Mesenchymal stem cell (in vitro differentiated cells and primary cell): Measurements from ENCODE around the gene CEP63.

ENCODE experiments used
- DNase-seq: peaks from one replicate; pipeline ENCODE4 v3.0.0-alpha.2; 2013
- H2AFZ ChIP-seq: one replicate; pipeline ENCODE4 v1.6.1; 2013; ENCODE audit warnings: low read depth, mild to moderate bottlenecking, control low read depth, inconsistent platforms, low read length, moderate library complexity
- H2AK5ac ChIP-seq: 2 replicates; pipeline ENCODE4 v1.6.1; 2013; ENCODE audit warnings: low read length, moderate library complexity, mild to moderate bottlenecking, inconsistent platforms; ENCODE audit not compliant: severe bottlenecking
- H2BK120ac ChIP-seq: one replicate; pipeline ENCODE4 v1.6.1; 2013; ENCODE audit warnings: low read depth, mild to moderate bottlenecking, inconsistent platforms, low read length, moderate library complexity
- H2BK12ac ChIP-seq, 2 experiments: one replicate each; pipeline ENCODE4 v1.6.1; 2013; ENCODE audit warnings: inconsistent platforms in 2 of 2, low read length in 2 of 2, mild to moderate bottlenecking in 2 of 2, moderate library complexity in 2 of 2, control low read depth in 1 of 2
- H2BK15ac ChIP-seq: one replicate; pipeline ENCODE4 v1.6.1; 2013; ENCODE audit warnings: mild to moderate bottlenecking, low read depth, inconsistent platforms; ENCODE audit not compliant: poor library complexity, severe bottlenecking
- H2BK5ac ChIP-seq: 2 replicates; pipeline ENCODE4 v1.6.1; 2013; ENCODE audit warnings: low read depth, mild to moderate bottlenecking, low read length, control low read depth, inconsistent platforms; ENCODE audit not compliant: poor library complexity, severe bottlenecking
- H3K14ac ChIP-seq, 2 experiments: one replicate each; pipeline ENCODE4 v1.6.1; 2013; ENCODE audit warnings: inconsistent platforms in 2 of 2, low read length in 2 of 2, control low read depth in 1 of 2, mild to moderate bottlenecking in 1 of 2, moderate library complexity in 1 of 2
- H3K18ac ChIP-seq, 2 experiments: one replicate each; pipeline ENCODE4 v1.6.1; 2013; ENCODE audit warnings: inconsistent platforms in 2 of 2, low read length in 2 of 2, control low read depth in 1 of 2, low read depth in 1 of 2, mild to moderate bottlenecking in 1 of 2
- H3K23ac ChIP-seq, 2 experiments: one replicate each; pipeline ENCODE4 v1.6.1; 2013; ENCODE audit warnings: inconsistent platforms in 2 of 2, low read length in 2 of 2, mild to moderate bottlenecking in 2 of 2, moderate library complexity in 2 of 2, control low read depth in 1 of 2
- H3K27ac ChIP-seq: 2 replicates; pipeline ENCODE4 v1.5.1; 2013; ENCODE audit warnings: mild to moderate bottlenecking, moderate library complexity, low read length, control low read depth, inconsistent platforms; ENCODE audit not compliant: poor library complexity, severe bottlenecking
- H3K27me3 ChIP-seq, 2 experiments: 2 replicates each; pipeline versions ENCODE4 v1.6.1 to v1.7.0; 2013; ENCODE audit warnings: low read length in 2 of 2, mild to moderate bottlenecking in 2 of 2, moderate library complexity in 2 of 2, control low read depth in 1 of 2, inconsistent platforms in 1 of 2; ENCODE audit not compliant: control insufficient read depth in 1 of 2, insufficient read depth in 1 of 2
- H3K36me3 ChIP-seq, 2 experiments: 2 replicates each; pipeline versions ENCODE4 v1.6.1 to v1.7.0; 2013; ENCODE audit warnings: low read length in 2 of 2, control low read depth in 1 of 2, inconsistent platforms in 1 of 2, low read depth in 1 of 2, mild to moderate bottlenecking in 1 of 2; ENCODE audit not compliant: insufficient read depth in 2 of 2, control insufficient read depth in 1 of 2
- H3K4ac ChIP-seq, 2 experiments: one replicate each; pipeline ENCODE4 v1.6.1; 2013; ENCODE audit warnings: inconsistent platforms in 2 of 2, low read length in 2 of 2, mild to moderate bottlenecking in 2 of 2, moderate library complexity in 2 of 2, control low read depth in 1 of 2, low read depth in 1 of 2
- H3K4me1 ChIP-seq: 2 replicates; pipeline ENCODE4 v1.6.1; 2013; ENCODE audit warnings: low read depth, low read length, control low read depth; ENCODE audit not compliant: control insufficient read depth, insufficient read depth
- H3K4me2 ChIP-seq: 2 replicates; pipeline ENCODE4 v1.6.1; 2013; ENCODE audit warnings: low read length, mild to moderate bottlenecking, inconsistent platforms; ENCODE audit not compliant: poor library complexity, severe bottlenecking
- H3K4me3 ChIP-seq, 2 experiments: 2 replicates each; pipeline versions ENCODE4 v1.5.1 to v1.7.0; 2013; ENCODE audit warnings: low read length in 2 of 2, mild to moderate bottlenecking in 2 of 2, control low read depth in 1 of 2, low read depth in 1 of 2; ENCODE audit not compliant: insufficient read depth in 1 of 2
- H3K79me1 ChIP-seq: replicated peaks from 2 replicates; pipeline ENCODE4 v1.6.1; 2013; ENCODE audit warnings: mild to moderate bottlenecking, control low read depth, low read length, inconsistent platforms; ENCODE audit not compliant: poor library complexity, severe bottlenecking
- H3K9ac ChIP-seq: 2 replicates; pipeline ENCODE4 v1.7.0; 2013; ENCODE audit warnings: mild to moderate bottlenecking, low read length, moderate library complexity
- H3K9me3 ChIP-seq: 2 replicates; pipeline ENCODE4 v1.7.0; 2013; ENCODE audit warnings: mild to moderate bottlenecking, low read length; ENCODE audit not compliant: control insufficient read depth
- H4K8ac ChIP-seq: one replicate; pipeline ENCODE4 v1.6.1; 2013; ENCODE audit warnings: inconsistent platforms, mild to moderate bottlenecking, low read length, moderate library complexity
- H4K91ac ChIP-seq: one replicate; pipeline ENCODE4 v1.6.1; 2013; ENCODE audit warnings: mild to moderate bottlenecking, low read length, inconsistent platforms
- WGBS: methylation state at CpG from one replicate; pipeline ENCODE4 v1.1.7; 2013; ENCODE audit warnings: mixed read lengths; 5-methylcytosine and 5-hydroxymethylcytosine counted together

CEP63 gene

DNA sequence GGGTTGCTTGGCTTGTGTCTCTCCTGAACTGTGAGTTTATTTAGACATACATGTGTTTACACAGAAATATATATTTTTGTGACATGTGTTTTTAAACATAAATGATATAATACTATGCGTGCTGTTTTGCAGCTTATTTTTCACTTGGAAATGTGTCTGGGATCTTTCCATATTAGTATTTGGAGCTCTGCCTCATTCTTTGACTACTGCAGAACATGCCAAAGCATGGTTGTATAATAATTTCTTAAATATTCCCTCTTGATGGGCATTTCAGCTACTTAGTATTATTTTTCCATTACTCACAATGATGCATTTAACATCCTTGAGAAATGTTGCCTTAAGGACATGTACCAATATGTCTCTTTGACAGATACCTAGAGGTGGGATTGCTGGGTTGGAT, 19.5 kb upstream of the CEP63 start:
- no CpG with 5 or more reads among the region's 1 CpG for WGBS
- H2BK12ac ChIP-seq: no peak overlapping the region
- H3K27me3 ChIP-seq: no peaks in the 10 kb centered on the region
- H3K4me3 ChIP-seq: no peak overlapping the region
- no peak overlapping the region for H3K14ac ChIP-seq
- H2BK5ac ChIP-seq: no peak overlapping the region
- no peak overlapping the region for H4K8ac ChIP-seq
- no peaks in the 10 kb centered on the region for H3K79me1 ChIP-seq
- peaks cover 15% of the 10 kb centered on the region for H3K4me1 ChIP-seq
- H2BK120ac ChIP-seq: no peak overlapping the region
- H2AFZ ChIP-seq: no peak overlapping the region
- no peak overlapping the region for H4K91ac ChIP-seq
- no peak overlapping the region for H3K27ac ChIP-seq
- no peak overlapping the region for H3K9ac ChIP-seq
- no peak overlapping the region for H3K4me2 ChIP-seq
- no peaks in the 10 kb centered on the region for H3K36me3 ChIP-seq
- DNase-seq: no peak
- no peak overlapping the region for H3K4ac ChIP-seq
- no peaks in the 10 kb centered on the region for H3K9me3 ChIP-seq
- H2BK15ac ChIP-seq: no peak overlapping the region
- H3K18ac ChIP-seq: no peak overlapping the region
- H3K23ac ChIP-seq: no peak overlapping the region
- H2AK5ac ChIP-seq: no peak overlapping the region

DNA sequence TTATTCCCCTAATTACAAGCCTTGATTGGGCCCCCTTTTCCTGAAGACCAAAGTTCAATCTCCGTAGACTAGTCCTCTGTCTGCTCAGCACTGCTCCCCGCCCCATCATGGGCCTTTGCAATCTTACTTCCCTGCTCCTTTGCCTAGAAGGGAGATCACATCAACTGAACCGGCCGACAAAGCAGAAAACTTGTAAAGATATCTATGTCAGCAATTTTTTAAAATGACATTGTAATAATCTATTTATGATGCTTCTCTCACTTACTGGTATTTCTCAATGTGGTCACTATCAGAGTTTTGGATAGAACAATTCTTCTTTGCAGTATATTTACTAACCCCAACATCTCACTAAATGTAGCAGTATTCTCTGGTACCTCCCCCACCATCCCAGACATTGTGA, 17.3 kb upstream of the CEP63 start:
- no peaks in the 10 kb centered on the region for H3K27me3 ChIP-seq
- H3K4ac ChIP-seq: no peak overlapping the region
- no peak overlapping the region for H2AK5ac ChIP-seq
- DNase-seq: no peak
- no peak overlapping the region for H3K27ac ChIP-seq
- H3K23ac ChIP-seq: no peak overlapping the region
- no peak overlapping the region for H2BK15ac ChIP-seq
- no peak overlapping the region for H3K9ac ChIP-seq
- 88% methylated on average over 2 of the region's 4 CpGs for WGBS
- H2BK120ac ChIP-seq: no peak overlapping the region
- H3K14ac ChIP-seq: no peak overlapping the region
- H3K18ac ChIP-seq: no peak overlapping the region
- H4K8ac ChIP-seq: no peak overlapping the region
- no peak overlapping the region for H3K4me3 ChIP-seq
- no peak overlapping the region for H3K4me2 ChIP-seq
- no peak overlapping the region for H2AFZ ChIP-seq
- no peaks in the 10 kb centered on the region for H3K79me1 ChIP-seq
- H3K4me1 ChIP-seq: peaks cover 14% of the 10 kb centered on the region
- H3K9me3 ChIP-seq: no peaks in the 10 kb centered on the region
- H4K91ac ChIP-seq: no peak overlapping the region
- H2BK12ac ChIP-seq: no peak overlapping the region
- H2BK5ac ChIP-seq: no peak overlapping the region
- no peaks in the 10 kb centered on the region for H3K36me3 ChIP-seq

DNA sequence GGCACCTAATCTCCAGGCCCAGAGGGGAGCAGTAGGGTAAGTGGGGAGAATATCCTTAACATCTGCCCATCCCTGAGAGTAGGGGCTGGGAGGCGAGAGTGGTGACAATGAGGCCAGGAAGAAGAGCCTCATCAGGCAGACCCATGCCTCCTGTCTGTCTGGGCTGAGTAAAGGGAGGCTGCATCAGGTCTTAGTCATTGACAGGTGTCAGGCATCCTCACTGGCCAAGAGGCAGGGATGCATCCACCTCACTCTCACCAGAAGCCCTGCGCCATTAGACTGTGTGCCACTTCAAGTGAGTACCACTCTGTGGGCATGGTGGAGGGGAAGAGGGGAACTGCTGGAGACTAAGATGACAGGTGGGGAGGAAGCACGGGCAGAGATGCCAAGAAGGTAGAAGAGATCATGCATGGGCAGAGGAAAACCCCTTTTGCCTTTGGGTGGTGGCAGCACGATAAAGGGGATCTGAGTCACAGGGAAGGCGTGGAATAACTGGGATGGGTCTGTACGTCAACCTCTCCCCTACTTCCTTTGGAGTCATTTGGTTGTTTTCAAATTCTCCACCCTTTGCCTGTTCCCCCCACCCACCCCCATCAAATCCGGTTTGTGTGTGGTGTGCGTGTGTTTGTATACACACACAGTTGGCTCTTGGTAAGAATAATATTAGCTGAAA, 14.2 kb upstream of the CEP63 start:
- Histone ChIP-seq H3K79me1 (peaks cover 4% of the 10 kb centered on the region), H2AFZ (no peak overlapping the region), H3K9ac (peak overlapping the region; percentile 30), H3K4me2 (no peak overlapping the region), H2BK15ac (no peak overlapping the region), H3K27ac (no peak overlapping the region), H2BK12ac (no peak overlapping the region), H3K27me3 (no peaks in the 10 kb centered on the region), H3K4ac (no peak overlapping the region), H3K23ac (no peak overlapping the region), H2AK5ac (no peak overlapping the region), H3K36me3 (peaks cover 1 to 15% of the 10 kb centered on the region in 2 experiments), H3K18ac (no peak overlapping the region), H3K4me1 (peaks cover 6% of the 10 kb centered on the region), H3K14ac (no peak overlapping the region), H3K4me3 (no peak overlapping the region), H4K91ac (no peak overlapping the region), H4K8ac (no peak overlapping the region), H2BK5ac (no peak overlapping the region), H3K9me3 (no peaks in the 10 kb centered on the region), H2BK120ac (no peak overlapping the region)
- WGBS: 68% methylated on average over 4 of the region's 8 CpGs
- peak; percentile 63 for DNase-seq

DNA sequence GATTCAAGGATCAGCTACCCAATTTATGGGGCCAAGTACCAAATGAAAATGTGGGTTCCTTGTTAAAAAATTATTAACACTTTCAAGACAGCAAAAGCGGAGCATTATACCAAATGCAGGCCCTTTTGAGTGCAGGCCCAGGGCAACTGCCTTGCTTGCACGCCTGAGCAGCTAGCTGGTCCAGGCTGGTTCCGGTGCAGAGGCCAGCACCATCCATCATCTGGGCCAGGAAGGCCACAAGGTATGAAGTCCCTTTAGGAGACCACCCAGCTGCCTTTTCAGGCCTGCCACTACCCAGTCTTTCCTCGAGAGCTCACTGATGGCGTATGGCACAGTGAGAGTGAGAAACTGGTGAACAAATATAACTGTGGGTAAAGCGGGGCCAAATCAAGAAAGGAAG, 13.0 kb upstream of the CEP63 start:
- H3K4ac ChIP-seq: no peak overlapping the region
- WGBS: 96% methylated on average over 6 of the region's 6 CpGs
- peaks cover 4 to 27% of the 10 kb centered on the region in 2 experiments for H3K36me3 ChIP-seq
- no peak overlapping the region for H2BK120ac ChIP-seq
- no peak overlapping the region for H3K4me3 ChIP-seq
- H3K79me1 ChIP-seq: peaks cover 4% of the 10 kb centered on the region
- no peaks in the 10 kb centered on the region for H3K9me3 ChIP-seq
- no peak overlapping the region for H3K9ac ChIP-seq
- no peak overlapping the region for H2AK5ac ChIP-seq
- peaks cover 6% of the 10 kb centered on the region for H3K4me1 ChIP-seq
- no peak overlapping the region for H3K18ac ChIP-seq
- no peak overlapping the region for H3K14ac ChIP-seq
- H4K91ac ChIP-seq: no peak overlapping the region
- H2AFZ ChIP-seq: no peak overlapping the region
- H3K23ac ChIP-seq: no peak overlapping the region
- DNase-seq: no peak
- no peak overlapping the region for H2BK5ac ChIP-seq
- no peak overlapping the region for H3K27ac ChIP-seq
- H3K4me2 ChIP-seq: no peak overlapping the region
- no peak overlapping the region for H2BK15ac ChIP-seq
- H4K8ac ChIP-seq: no peak overlapping the region
- H3K27me3 ChIP-seq: no peaks in the 10 kb centered on the region
- peak overlapping the region in 1 of 2 experiments; percentile 32 for H2BK12ac ChIP-seq
